Activated CD4-positive, CD25-positive, alpha-beta regulatory T cell treated with anti-CD3 and anti-CD28 coated beads, Interleukin-2, amount 50 U/mL, for 16 hours (primary cell): Measurements from ENCODE around the gene DNAH9.

Experiments used
- DNase-seq: peaks from one replicate; pipeline ENCODE4 v3.0.0-alpha.2; 2020; ENCODE audit warnings: low read depth, low spot score

DNAH9 gene

GRCh38 chr17:11832401-11833137 is 234.3 kb downstream of the DNAH9 start:
- no peak for DNase-seq

- DNase-seq = no peak
Measured at GRCh38 chr17:11836508-11836907, 238.2 kb downstream of the DNAH9 start.

GRCh38 chr17:11840052-11840451 is 241.8 kb downstream of the DNAH9 start:
- DNase-seq = no peak

- no peak for DNase-seq
Measured at GRCh38 chr17:11840831-11841230, 242.6 kb downstream of the DNAH9 start.

GRCh38 chr17:11848330-11848729 is 250.1 kb downstream of the DNAH9 start:
- DNase-seq = no peak

- DNase-seq = no peak
Measured at GRCh38 chr17:11852231-11852630, 254.0 kb downstream of the DNAH9 start.

- DNase-seq = no peak
Measured at GRCh38 chr17:11852912-11853311, 254.6 kb downstream of the DNAH9 start.

- no peak for DNase-seq
Measured at GRCh38 chr17:11853321-11854151, 255.3 kb downstream of the DNAH9 start.

GRCh38 chr17:11855306-11855705 is 257.0 kb downstream of the DNAH9 start:
- DNase-seq = no peak

GRCh38 chr17:11857006-11857405 is 258.7 kb downstream of the DNAH9 start:
- DNase-seq = no peak

GRCh38 chr17:11869680-11870394 is 271.6 kb downstream of the DNAH9 start:
- DNase-seq = no peak

- DNase-seq = no peak
Measured at GRCh38 chr17:11871773-11872172, 273.5 kb downstream of the DNAH9 start.

GRCh38 chr17:11874756-11875155 is 276.5 kb downstream of the DNAH9 start:
- no peak for DNase-seq

GRCh38 chr17:11880714-11881113 is 282.4 kb downstream of the DNAH9 start:
- DNase-seq = no peak

GRCh38 chr17:11882716-11883115 is 284.4 kb downstream of the DNAH9 start:
- DNase-seq = no peak

GRCh38 chr17:11885051-11885450 is 286.8 kb downstream of the DNAH9 start:
- DNase-seq = no peak

- no peak for DNase-seq
Measured at GRCh38 chr17:11889266-11889665, 291.0 kb downstream of the DNAH9 start.

- no peak for DNase-seq
Measured at GRCh38 chr17:11893862-11894261, 295.6 kb downstream of the DNAH9 start.

- DNase-seq = no peak
Measured at GRCh38 chr17:11896199-11896598, 297.9 kb downstream of the DNAH9 start.

- no peak for DNase-seq
Measured at GRCh38 chr17:11898526-11899235, 300.4 kb downstream of the DNAH9 start.

GRCh38 chr17:11899537-11899942 is 301.3 kb downstream of the DNAH9 start:
- DNase-seq = no peak

- no peak for DNase-seq
Measured at GRCh38 chr17:11900041-11900476, 301.8 kb downstream of the DNAH9 start.
